Esophagus muscularis mucosa (tissue), 4 donors: Measurements from ENCODE around the gene AIM2.

Source experiments
- EP300 ChIP-seq: sonication (generic); formaldehyde crosslinking; IDR thresholded peaks from one replicate; pipeline ENCODE4 v1.6.1; 2017; ENCODE audit warnings: antibody characterized with exemption
- POLR2A ChIP-seq: fragments of 450-650 bp; IDR thresholded peaks from one replicate; pipeline ENCODE4 v1.6.1; 2017; ENCODE audit warnings: antibody characterized with exemption, moderate library complexity, mild to moderate bottlenecking, low read depth
- POLR2AphosphoS5 ChIP-seq, 2 donors: sonication (generic); formaldehyde crosslinking; IDR thresholded peaks; one replicate each; pipeline ENCODE4 v1.6.1; 2017; ENCODE audit warnings: antibody characterized with exemption in 2 of 2
- TF ChIP-seq, protein P1 (sequence below), 3 experiments: fragments of 200-600 bp in 2 of 3; fragments of 450-650 bp in 1 of 3; sonication (generic) in 2 of 3; IDR thresholded peaks; one replicate each; pipeline ENCODE4 v1.5.1; 2017 to 2019; ENCODE audit warnings: antibody characterized with exemption in 3 of 3, mild to moderate bottlenecking in 2 of 3, moderate library complexity in 1 of 3

DNA sequence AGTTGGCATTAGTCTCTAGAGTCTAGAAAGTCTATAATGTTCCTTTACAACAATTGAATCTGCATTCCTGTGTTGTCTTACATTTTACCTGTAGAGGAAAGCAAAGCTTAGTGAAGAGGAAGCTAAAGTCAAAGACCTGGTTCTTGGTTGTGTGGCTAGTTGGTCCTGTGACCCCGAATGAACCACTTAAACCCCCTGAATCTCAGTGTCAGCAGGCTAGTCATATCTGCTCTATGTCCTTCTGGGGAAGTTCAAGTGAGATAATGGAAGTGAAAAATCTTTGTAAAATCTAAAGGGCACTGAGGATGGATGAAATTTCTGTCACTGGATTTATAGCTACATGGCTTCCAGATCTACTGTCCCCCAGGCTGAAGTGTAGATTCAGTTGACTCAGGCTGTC, 24.0 kb upstream of the AIM2 start:
- no peak for TF ChIP-seq EP300
- TF ChIP-seq, protein P1, sequence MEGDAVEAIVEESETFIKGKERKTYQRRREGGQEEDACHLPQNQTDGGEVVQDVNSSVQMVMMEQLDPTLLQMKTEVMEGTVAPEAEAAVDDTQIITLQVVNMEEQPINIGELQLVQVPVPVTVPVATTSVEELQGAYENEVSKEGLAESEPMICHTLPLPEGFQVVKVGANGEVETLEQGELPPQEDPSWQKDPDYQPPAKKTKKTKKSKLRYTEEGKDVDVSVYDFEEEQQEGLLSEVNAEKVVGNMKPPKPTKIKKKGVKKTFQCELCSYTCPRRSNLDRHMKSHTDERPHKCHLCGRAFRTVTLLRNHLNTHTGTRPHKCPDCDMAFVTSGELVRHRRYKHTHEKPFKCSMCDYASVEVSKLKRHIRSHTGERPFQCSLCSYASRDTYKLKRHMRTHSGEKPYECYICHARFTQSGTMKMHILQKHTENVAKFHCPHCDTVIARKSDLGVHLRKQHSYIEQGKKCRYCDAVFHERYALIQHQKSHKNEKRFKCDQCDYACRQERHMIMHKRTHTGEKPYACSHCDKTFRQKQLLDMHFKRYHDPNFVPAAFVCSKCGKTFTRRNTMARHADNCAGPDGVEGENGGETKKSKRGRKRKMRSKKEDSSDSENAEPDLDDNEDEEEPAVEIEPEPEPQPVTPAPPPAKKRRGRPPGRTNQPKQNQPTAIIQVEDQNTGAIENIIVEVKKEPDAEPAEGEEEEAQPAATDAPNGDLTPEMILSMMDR (IDR thresholded peaks at IDR 0.05), result no peak
- no peak for TF ChIP-seq POLR2A
- no peak for TF ChIP-seq POLR2AphosphoS5 (IDR thresholded peaks at IDR 0.05)
